GM18502 (cell line): ENCODE measurements around the gene GPR26.
"Not testable (repeated sequence)": the region's sequence is repeated elsewhere in the genome, so short reads cannot be mapped to it uniquely, and the experiment has no call there.

Experiments
- ATAC-seq: cut with Tn5 transposase; IDR thresholded peaks from one replicate; pipeline ENCODE4 v1.9.1; 2021; ENCODE audit warnings: mild to moderate bottlenecking; ENCODE audit not compliant: unreplicated experiment, poor library complexity

The GPR26 gene

GRCh38 chr10:123703195-123703790 is 37.1 kb downstream of the GPR26 start:
- ATAC-seq, result no peak

GRCh38 chr10:123704076-123704475 is 37.9 kb downstream of the GPR26 start:
- ATAC-seq, result no peak

- no peak for ATAC-seq
Measured at GRCh38 chr10:123704812-123705211, 38.7 kb downstream of the GPR26 start.

DNA sequence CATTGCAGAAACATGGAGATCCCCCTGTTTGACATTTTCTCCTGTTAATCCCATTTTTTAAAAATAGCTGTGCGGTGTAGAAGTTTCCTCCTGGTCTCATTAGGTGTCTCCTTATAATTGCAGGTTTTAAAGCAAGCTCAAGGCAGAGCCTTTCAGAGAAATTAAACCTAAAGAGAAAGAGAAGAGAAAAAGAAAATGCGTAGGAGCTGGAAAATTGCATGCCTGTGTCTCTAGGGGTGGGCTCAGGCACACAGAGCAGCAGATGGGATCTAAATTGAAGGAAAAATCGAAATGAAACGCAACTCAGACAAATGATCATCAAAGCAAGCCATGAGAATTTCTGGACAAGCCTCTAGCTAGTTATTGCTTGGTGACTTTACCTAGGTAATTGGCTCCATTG is 40.1 kb downstream of the GPR26 start:
- no peak for ATAC-seq

DNA sequence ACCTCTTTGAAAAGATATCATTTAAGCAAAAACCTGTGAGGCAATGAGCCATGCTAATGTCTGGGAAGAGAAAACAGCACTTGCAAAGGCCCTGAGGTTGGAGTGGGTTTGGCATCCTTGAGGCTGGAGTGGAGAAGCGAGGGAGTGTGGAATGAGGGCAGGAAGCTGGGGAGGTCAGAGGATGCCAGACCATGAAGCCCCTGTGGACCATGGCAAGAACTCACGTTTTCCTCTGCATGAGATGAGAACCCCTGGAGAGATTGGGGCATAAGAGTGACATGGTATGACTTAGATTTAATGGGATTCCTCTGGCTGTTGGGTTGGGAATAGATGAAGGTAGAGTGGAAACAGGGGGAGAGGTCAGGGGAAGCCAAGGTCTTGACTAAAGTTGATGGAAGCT is 49.4 kb downstream of the GPR26 start:
- no peak for ATAC-seq

- ATAC-seq, result no peak
Measured at GRCh38 chr10:123717336-123717735, 51.2 kb downstream of the GPR26 start.

- no peak for ATAC-seq
Measured at GRCh38 chr10:123718544-123719060, 52.4 kb downstream of the GPR26 start.

DNA sequence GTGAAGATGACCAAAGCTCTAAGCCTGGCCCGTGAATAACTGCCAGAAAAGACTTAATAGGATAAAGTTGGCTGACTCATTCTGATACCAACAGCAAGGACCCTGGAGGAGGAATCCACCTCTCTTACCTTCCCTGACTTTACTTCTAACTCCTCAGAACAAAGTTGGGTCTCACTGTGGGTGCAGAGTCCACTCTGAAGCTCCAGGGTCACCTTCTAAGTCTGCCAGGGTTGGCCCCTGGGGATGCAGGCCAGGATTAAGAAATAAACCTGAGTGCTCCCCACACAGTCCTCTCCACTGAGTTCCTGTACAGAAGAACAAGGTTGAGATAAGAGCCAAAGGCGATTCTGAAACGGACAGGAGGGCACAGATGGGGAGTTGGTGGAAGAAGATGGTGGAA is 54.4 kb downstream of the GPR26 start:
- no peak for ATAC-seq

- no peak for ATAC-seq
Measured at GRCh38 chr10:123721441-123722049, 55.4 kb downstream of the GPR26 start.

- no peak for ATAC-seq
Measured at GRCh38 chr10:123722351-123722750, 56.2 kb downstream of the GPR26 start.

DNA sequence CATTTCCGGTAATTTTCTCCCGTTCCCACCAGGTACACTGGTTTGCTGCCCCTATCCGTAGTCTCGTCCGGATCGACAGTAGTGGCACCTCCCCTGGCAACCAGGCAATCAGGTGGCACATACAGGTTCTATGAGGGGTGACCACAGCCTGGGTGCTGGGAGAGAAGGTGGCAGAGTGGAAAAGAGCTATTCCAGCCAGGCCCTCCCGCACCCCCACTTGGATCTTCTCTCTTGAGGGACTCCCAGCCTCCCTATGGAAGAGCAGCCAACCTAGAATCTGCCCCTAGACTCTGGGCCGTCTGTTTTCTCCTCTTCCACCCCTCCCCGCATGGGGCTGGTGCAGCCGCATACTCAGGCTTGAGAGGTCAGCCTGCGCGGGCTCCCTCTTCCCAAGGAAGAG is 58.6 kb downstream of the GPR26 start:
- no peak for ATAC-seq

GRCh38 chr10:123726381-123726780 is 60.2 kb downstream of the GPR26 start:
- no peak for ATAC-seq

DNA sequence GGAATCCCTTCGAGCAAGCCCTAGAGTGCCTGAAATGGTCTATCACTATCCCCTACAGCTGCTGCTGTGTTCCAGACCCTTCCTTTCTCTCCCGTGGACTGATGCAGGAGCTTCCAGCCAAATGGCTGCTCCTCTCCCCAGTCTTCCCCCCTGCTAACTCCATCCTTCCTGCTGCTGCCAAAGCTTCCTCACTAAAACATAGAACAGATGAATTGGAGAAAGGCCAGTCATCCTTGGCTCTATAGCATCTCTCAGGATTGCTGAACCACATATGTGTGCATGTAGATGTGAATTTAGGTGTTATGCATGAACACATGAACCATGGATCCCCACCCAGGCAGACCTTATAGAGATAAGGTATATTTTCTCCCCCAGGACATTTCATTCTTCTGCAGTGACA is 60.7 kb downstream of the GPR26 start:
- no peak for ATAC-seq

GRCh38 chr10:123729523-123729922 is 63.4 kb downstream of the GPR26 start:
- ATAC-seq, result no peak

DNA sequence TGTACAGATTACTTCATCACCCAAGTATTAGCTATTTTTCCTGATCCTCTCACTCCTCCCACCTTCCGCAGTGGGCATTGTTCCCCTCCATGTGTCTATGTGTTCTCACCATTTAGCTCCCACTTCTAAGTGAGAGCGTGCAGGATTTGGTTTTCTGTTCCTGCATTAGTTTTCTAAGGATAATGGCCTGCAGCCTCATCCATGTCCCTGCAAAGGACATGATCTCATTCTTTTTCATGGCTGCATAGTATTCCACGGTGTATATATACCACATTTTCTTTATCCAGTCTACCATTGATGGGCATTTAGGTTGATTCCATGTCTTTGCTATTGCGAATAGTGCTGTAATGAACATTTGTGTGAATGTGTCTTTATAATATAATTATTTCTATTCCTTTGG is 70.8 kb downstream of the GPR26 start:
- ATAC-seq, result not testable (repeated sequence)

DNA sequence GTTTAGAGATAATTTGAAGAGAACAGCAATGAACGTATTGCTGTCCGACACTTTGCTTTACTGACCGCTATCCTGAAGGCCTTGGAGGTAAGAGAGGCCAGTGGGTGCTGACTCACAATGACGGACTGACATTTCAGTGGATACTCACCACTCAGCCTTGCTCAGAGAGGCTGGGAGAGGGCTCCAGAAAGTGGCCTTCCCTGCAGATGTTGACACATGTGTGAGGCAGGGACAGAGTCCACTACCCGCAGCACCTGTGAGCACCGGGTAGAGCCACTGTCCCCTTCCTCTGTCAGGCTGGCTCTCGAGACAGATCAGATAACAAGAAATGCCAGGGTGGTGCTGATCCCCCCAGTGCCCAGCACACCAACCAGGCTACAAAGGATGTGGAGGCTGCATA is 75.0 kb downstream of the GPR26 start:
- ATAC-seq, result no peak

DNA sequence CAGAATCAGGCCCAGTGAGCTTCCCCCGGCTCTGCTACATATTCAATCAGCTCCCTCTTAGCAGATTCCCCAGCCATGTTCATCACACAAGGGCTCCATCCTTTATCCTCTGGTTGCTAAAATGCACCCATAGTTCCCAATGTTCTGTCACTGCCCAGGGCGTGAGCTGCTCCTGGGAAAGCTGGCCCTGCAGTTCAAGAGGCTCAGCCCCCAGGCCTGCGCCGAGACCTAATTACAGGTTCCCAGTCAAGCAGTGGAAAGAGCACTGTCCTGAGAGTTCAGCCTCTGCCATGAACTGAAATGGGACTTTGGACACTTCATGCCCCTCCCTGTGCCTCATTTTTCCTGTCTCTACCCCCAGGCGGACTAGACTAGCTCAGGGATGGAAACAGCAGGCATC is 75.6 kb downstream of the GPR26 start:
- no peak for ATAC-seq

- ATAC-seq, result no peak
Measured at GRCh38 chr10:123742751-123743440, 76.7 kb downstream of the GPR26 start.

GRCh38 chr10:123743441-123744223 is 77.5 kb downstream of the GPR26 start:
- no peak for ATAC-seq

GRCh38 chr10:123744224-123744536 is 78.0 kb downstream of the GPR26 start:
- no peak for ATAC-seq
